ENCODE data around the gene MRPS18C.

GRCh38 chr4:83498187-83498586 is 42.3 kb downstream of the MRPS18C start:
- TF ChIP-seq CTCF (IDR thresholded peaks at IDR 0.05): no peak
- TF ChIP-seq EZH2phosphoT487 (IDR thresholded peaks at IDR 0.05): no peak
- no peak for TF ChIP-seq EZH2 (IDR thresholded peaks at IDR 0.05)
